ENCODE data around the gene FASN.
A peak's percentile ranks its signal among the peaks of the same experiment; 100 is the strongest.

Gene FASN

GRCh38 chr17:82053556-82054263 is 44.3 kb downstream of the FASN start:
- DNase-seq (ENCODE audit: low spot score) = no peak
- Histone ChIP-seq H2BK5ac (ENCODE audit: low read length) (peak overlapping the region; percentile 24), H3K79me1 (ENCODE audit: low read depth, low read length) (peaks cover 22% of the 10 kb centered on the region), H3K27me3 (ENCODE audit: control insufficient read depth in 3 of 3, insufficient read depth in 3 of 3, low read depth in 1 of 3, low read length in 3 of 3) (no peaks in the 10 kb centered on the region), H2BK12ac (ENCODE audit: low read length) (no peak overlapping the region), H4K8ac (ENCODE audit: low read depth, low read length) (no peak overlapping the region), H2BK15ac (ENCODE audit: low read length) (no peak overlapping the region), H3K4me1 (ENCODE audit: control insufficient read depth in 2 of 2, insufficient read depth in 1 of 2, low read depth in 1 of 2, low read length in 2 of 2) (peaks cover 7% of the 10 kb centered on the region in 2 donors), H3K9me3 (replicated peaks in 1 of 2; ENCODE audit: control insufficient read depth in 2 of 2, insufficient read depth in 1 of 2, low read depth in 1 of 2, low read length in 2 of 2) (no peaks in the 10 kb centered on the region), H3K23ac (ENCODE audit: low read depth, low read length, poor library complexity) (peak overlapping the region; percentile 3), H2AFZ (ENCODE audit: low read length) (no peak overlapping the region), H4K91ac (ENCODE audit: low read depth, low read length, poor library complexity) (no peak overlapping the region), H3K36me3 (replicated peaks in 1 of 2; ENCODE audit: control insufficient read depth in 2 of 2, insufficient read depth in 2 of 2, low read length in 2 of 2) (peaks cover 59 to 72% of the 10 kb centered on the region in 2 donors), H3K27ac (replicated peaks; ENCODE audit: low read length) (no peak overlapping the region), H3K4me3 (ENCODE audit: low read length in 2 of 2) (peak overlapping the region in 1 of 2 donors; percentile 98), H3K4me2 (ENCODE audit: insufficient read depth, low read length, poor library complexity, severe bottlenecking) (no peak overlapping the region), H2BK120ac (ENCODE audit: low read depth, low read length) (no peak overlapping the region), H3K9ac (ENCODE audit: low read depth, low read length, poor library complexity) (no peak overlapping the region), H3K14ac (ENCODE audit: low read length) (peak overlapping the region; percentile 21), H3K4ac (ENCODE audit: low read length) (no peak overlapping the region), H2AK5ac (ENCODE audit: low read depth, low read length) (no peak overlapping the region), H3K18ac (ENCODE audit: low read length) (no peak overlapping the region)
- no CpG with 5 or more reads among the region's 28 CpGs for WGBS, 2 donors (ENCODE audit: extremely low coverage in 2 of 2, insufficient read length in 2 of 2, insufficient replicate concordance in 1 of 2)

DNA sequence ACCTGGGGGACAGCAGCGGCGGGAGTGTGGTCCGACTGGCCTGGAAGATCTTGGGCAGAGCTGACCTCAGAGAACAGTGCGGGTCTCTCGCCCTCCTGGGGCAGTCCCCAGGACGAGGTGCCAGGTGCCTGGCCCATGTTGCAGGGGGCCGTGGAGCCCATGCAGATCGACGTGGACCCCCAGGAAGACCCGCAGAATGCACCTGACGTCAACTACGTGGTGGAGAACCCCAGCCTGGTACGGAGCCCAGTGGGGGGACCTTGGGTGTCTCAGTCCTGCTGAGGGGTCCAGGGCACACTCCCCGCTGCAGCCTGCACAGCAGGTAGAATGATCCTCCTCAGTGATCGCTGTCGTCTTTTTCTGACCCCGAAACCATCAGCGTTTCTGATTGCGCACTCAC is 44.9 kb downstream of the FASN start:
- Histone ChIP-seq H3K79me1 (ENCODE audit: low read depth, low read length) (peaks cover 21% of the 10 kb centered on the region), H3K27me3 (ENCODE audit: control insufficient read depth in 3 of 3, insufficient read depth in 3 of 3, low read depth in 1 of 3, low read length in 3 of 3) (no peaks in the 10 kb centered on the region), H2AK5ac (ENCODE audit: low read depth, low read length) (no peak overlapping the region), H3K36me3 (replicated peaks in 1 of 2; ENCODE audit: control insufficient read depth in 2 of 2, insufficient read depth in 2 of 2, low read length in 2 of 2) (peaks cover 58 to 68% of the 10 kb centered on the region in 2 donors), H2BK5ac (ENCODE audit: low read length) (no peak overlapping the region), H2BK120ac (ENCODE audit: low read depth, low read length) (no peak overlapping the region), H3K9ac (ENCODE audit: low read depth, low read length, poor library complexity) (no peak overlapping the region), H3K9me3 (replicated peaks in 1 of 2; ENCODE audit: control insufficient read depth in 2 of 2, insufficient read depth in 1 of 2, low read depth in 1 of 2, low read length in 2 of 2) (no peaks in the 10 kb centered on the region), H3K4me2 (ENCODE audit: insufficient read depth, low read length, poor library complexity, severe bottlenecking) (peak overlapping the region; percentile 18), H3K4me1 (ENCODE audit: control insufficient read depth in 2 of 2, insufficient read depth in 1 of 2, low read depth in 1 of 2, low read length in 2 of 2) (peaks cover 7% of the 10 kb centered on the region in 2 donors), H4K8ac (ENCODE audit: low read depth, low read length) (no peak overlapping the region), H3K27ac (replicated peaks; ENCODE audit: low read length) (no peak overlapping the region), H2AFZ (ENCODE audit: low read length) (no peak overlapping the region), H3K18ac (ENCODE audit: low read length) (no peak overlapping the region), H3K4me3 (ENCODE audit: low read length in 2 of 2) (peak overlapping the region in 1 of 2 donors; percentile 98), H3K23ac (ENCODE audit: low read depth, low read length, poor library complexity) (peak overlapping the region; percentile 3), H2BK15ac (ENCODE audit: low read length) (no peak overlapping the region), H2BK12ac (ENCODE audit: low read length) (no peak overlapping the region), H3K14ac (ENCODE audit: low read length) (no peak overlapping the region), H4K91ac (ENCODE audit: low read depth, low read length, poor library complexity) (no peak overlapping the region), H3K4ac (ENCODE audit: low read length) (no peak overlapping the region)
- no peak for DNase-seq (ENCODE audit: low spot score)
- WGBS, 2 donors (ENCODE audit: extremely low coverage in 2 of 2, insufficient read length in 2 of 2, insufficient replicate concordance in 1 of 2) = no CpG with 5 or more reads among the region's 19 CpGs

- H3K14ac ChIP-seq (ENCODE audit: low read length) = no peak overlapping the region
- H3K36me3 ChIP-seq (replicated peaks in 1 of 2; ENCODE audit: control insufficient read depth in 2 of 2, insufficient read depth in 2 of 2, low read length in 2 of 2) = peaks cover 60 to 68% of the 10 kb centered on the region in 2 donors
- peak overlapping the region; percentile 98 to 99 for H3K4me3 ChIP-seq (ENCODE audit: low read length in 2 of 2)
- H3K4ac ChIP-seq (ENCODE audit: low read length) = no peak overlapping the region
- H3K9me3 ChIP-seq (replicated peaks in 1 of 2; ENCODE audit: control insufficient read depth in 2 of 2, insufficient read depth in 1 of 2, low read depth in 1 of 2, low read length in 2 of 2) = no peaks in the 10 kb centered on the region
- DNase-seq (ENCODE audit: low spot score) = no peak
- H3K27ac ChIP-seq (replicated peaks; ENCODE audit: low read length) = no peak overlapping the region
- peak overlapping the region; percentile 98 for H3K4me2 ChIP-seq (ENCODE audit: insufficient read depth, low read length, poor library complexity, severe bottlenecking)
- H2BK5ac ChIP-seq (ENCODE audit: low read length) = no peak overlapping the region
- H3K4me1 ChIP-seq (ENCODE audit: control insufficient read depth in 2 of 2, insufficient read depth in 1 of 2, low read depth in 1 of 2, low read length in 2 of 2) = peaks cover 7% of the 10 kb centered on the region in 2 donors
- H2AK5ac ChIP-seq (ENCODE audit: low read depth, low read length) = peak overlapping the region; percentile 81
- no peaks in the 10 kb centered on the region for H3K27me3 ChIP-seq (ENCODE audit: control insufficient read depth in 3 of 3, insufficient read depth in 3 of 3, low read depth in 1 of 3, low read length in 3 of 3)
- no peak overlapping the region for H2BK120ac ChIP-seq (ENCODE audit: low read depth, low read length)
- peaks cover 22% of the 10 kb centered on the region for H3K79me1 ChIP-seq (ENCODE audit: low read depth, low read length)
- no peak overlapping the region for H3K18ac ChIP-seq (ENCODE audit: low read length)
- no peak overlapping the region for H2BK12ac ChIP-seq (ENCODE audit: low read length)
- no peak overlapping the region for H2BK15ac ChIP-seq (ENCODE audit: low read length)
- peak overlapping the region; percentile 43 for H3K23ac ChIP-seq (ENCODE audit: low read depth, low read length, poor library complexity)
- no CpG with 5 or more reads among the region's 19 CpGs for WGBS, 2 donors (ENCODE audit: extremely low coverage in 2 of 2, insufficient read length in 2 of 2, insufficient replicate concordance in 1 of 2)
- no peak overlapping the region for H4K8ac ChIP-seq (ENCODE audit: low read depth, low read length)
- peak overlapping the region; percentile 94 for H3K9ac ChIP-seq (ENCODE audit: low read depth, low read length, poor library complexity)
- no peak overlapping the region for H2AFZ ChIP-seq (ENCODE audit: low read length)
- no peak overlapping the region for H4K91ac ChIP-seq (ENCODE audit: low read depth, low read length, poor library complexity)
Measured at GRCh38 chr17:82052638-82053059, 45.4 kb downstream of the FASN start.

DNA sequence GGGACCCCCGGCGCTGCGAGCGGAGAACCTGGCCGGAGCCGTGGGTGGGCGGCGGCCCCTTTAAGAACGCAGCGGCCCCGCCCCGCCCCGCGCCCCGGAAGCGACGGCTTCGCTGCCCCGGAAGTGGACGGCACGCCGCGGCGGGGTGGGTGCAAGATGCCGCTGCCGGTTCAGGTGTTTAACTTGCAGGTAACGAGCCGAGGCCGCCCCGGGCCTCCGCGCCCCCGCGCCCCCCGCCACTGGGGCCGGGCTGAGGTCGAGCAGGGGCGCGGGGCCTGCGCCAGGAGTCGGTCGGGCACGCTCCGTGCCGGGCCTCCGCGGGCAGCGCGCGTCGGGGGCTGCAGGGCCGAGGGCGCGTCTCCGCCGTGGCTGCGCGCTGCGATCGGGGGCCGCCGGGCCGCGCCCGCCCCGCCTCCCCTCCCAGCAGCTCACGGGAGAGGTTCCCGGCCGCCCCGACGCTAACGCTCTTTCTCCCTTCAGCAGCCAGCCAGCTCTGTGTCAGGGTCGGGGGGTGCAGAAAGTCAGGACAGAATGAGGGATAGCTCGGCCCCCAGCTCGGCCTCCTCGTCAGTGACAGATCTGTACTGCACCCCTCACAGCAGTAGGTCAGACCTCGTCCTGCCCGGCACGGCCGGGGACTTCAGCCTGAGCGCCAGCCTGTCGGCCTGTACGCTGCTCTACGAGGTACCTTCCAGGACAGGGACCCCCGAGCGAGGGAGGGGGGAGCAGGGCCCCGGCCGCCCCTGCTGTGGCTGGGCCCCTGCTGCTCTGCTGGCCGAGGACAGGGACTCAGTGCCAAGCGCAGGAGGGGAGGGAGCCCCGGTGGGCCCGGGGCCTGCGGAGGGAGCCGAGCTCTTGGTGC is 46.0 kb downstream of the FASN start, which contains the start of the genes GPS1 and RFNG:
Gene GPS1 (plus strand): TSS at position 123 of the 862 bp plus-strand sequence. CDS start 34 bp downstream, at position 157.
Gene RFNG (minus strand): TSS at position 36 of the 862 bp plus-strand sequence. CDS start 45 bp downstream, outside the sequence.
- Histone ChIP-seq H3K4me2 (ENCODE audit: insufficient read depth, low read length, poor library complexity, severe bottlenecking) (peak within 1 kb of the TSS; percentile 98), H3K36me3 (replicated peaks in 1 of 2; ENCODE audit: control insufficient read depth in 2 of 2, insufficient read depth in 2 of 2, low read length in 2 of 2) (peaks cover 58 to 68% of the 10 kb centered on the region in 2 donors), H2AK5ac (ENCODE audit: low read depth, low read length) (peak within 1 kb of the TSS; percentile 81), H3K14ac (ENCODE audit: low read length) (peak within 1 kb of the TSS; percentile 89), H2BK5ac (ENCODE audit: low read length) (peak within 1 kb of the TSS; percentile 75), H4K91ac (ENCODE audit: low read depth, low read length, poor library complexity) (no peak within 1 kb of the TSS), H3K9me3 (replicated peaks in 1 of 2; ENCODE audit: control insufficient read depth in 2 of 2, insufficient read depth in 1 of 2, low read depth in 1 of 2, low read length in 2 of 2) (no peaks in the 10 kb centered on the region), H2BK12ac (ENCODE audit: low read length) (peak within 1 kb of the TSS; percentile 100), H2AFZ (ENCODE audit: low read length) (peak within 1 kb of the TSS; percentile 90), H4K8ac (ENCODE audit: low read depth, low read length) (peak within 1 kb of the TSS; percentile 96), H3K23ac (ENCODE audit: low read depth, low read length, poor library complexity) (peak within 1 kb of the TSS; percentile 89), H2BK120ac (ENCODE audit: low read depth, low read length) (no peak within 1 kb of the TSS), H3K18ac (ENCODE audit: low read length) (peak within 1 kb of the TSS; percentile 89), H3K27ac (replicated peaks; ENCODE audit: low read length) (no peak within 1 kb of the TSS), H3K9ac (ENCODE audit: low read depth, low read length, poor library complexity) (peak within 1 kb of the TSS; percentile 94), H3K79me1 (ENCODE audit: low read depth, low read length) (peaks cover 23% of the 10 kb centered on the region), H2BK15ac (ENCODE audit: low read length) (peak within 1 kb of the TSS; percentile 96), H3K4ac (ENCODE audit: low read length) (peak within 1 kb of the TSS; percentile 76), H3K4me1 (ENCODE audit: control insufficient read depth in 2 of 2, insufficient read depth in 1 of 2, low read depth in 1 of 2, low read length in 2 of 2) (peaks cover 7% of the 10 kb centered on the region in 2 donors), H3K4me3 (ENCODE audit: low read length in 2 of 2) (peak within 1 kb of the TSS; percentile 98 to 99), H3K27me3 (ENCODE audit: control insufficient read depth in 3 of 3, insufficient read depth in 3 of 3, low read depth in 1 of 3, low read length in 3 of 3) (no peaks in the 10 kb centered on the region)
- DNase-seq (ENCODE audit: low spot score) = no peak
- no CpG with 5 or more reads among the region's 94 CpGs for WGBS, 2 donors (ENCODE audit: extremely low coverage in 2 of 2, insufficient read length in 2 of 2, insufficient replicate concordance in 1 of 2)

Measured in neuronal stem cell (in vitro differentiated cells).